ENCODE data around the gene ACAT1.

DNA sequence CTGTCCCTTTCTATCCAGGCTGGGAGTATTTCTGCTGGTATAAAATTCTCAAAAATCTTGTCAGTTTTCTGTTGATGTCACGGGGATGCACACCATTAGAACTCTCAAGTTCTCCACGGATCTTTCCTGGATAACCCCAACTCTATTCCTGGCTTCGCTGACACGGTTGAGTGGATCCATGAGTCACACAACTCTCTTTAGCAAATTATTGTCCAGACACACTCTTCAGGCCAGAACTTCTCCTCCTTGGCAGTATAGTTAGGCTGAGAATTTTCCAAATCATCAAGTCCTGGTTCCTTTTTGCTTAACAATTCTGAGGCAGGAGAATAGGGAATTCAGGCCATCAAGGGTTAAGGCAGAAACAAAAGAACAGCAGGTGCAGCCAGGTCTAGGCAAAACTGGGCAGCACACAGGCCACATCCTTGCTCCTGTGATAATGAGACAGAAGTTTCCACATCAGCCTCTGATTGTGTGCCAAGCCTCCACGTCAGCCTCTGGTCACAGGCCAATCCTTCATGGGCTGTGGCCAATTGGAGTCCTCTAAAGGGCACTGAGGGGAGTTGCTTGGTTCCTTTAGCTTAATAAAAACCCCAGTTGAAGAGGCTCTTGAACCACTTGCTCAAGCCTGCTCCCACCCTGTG lies 5.7 kb upstream of the ACAT1 start:
- no peak for TF ChIP-seq RCOR1 (IDR thresholded peaks at IDR 0.05; ENCODE audit: insufficient replicate concordance, low read length)
- TF ChIP-seq, protein P1, sequence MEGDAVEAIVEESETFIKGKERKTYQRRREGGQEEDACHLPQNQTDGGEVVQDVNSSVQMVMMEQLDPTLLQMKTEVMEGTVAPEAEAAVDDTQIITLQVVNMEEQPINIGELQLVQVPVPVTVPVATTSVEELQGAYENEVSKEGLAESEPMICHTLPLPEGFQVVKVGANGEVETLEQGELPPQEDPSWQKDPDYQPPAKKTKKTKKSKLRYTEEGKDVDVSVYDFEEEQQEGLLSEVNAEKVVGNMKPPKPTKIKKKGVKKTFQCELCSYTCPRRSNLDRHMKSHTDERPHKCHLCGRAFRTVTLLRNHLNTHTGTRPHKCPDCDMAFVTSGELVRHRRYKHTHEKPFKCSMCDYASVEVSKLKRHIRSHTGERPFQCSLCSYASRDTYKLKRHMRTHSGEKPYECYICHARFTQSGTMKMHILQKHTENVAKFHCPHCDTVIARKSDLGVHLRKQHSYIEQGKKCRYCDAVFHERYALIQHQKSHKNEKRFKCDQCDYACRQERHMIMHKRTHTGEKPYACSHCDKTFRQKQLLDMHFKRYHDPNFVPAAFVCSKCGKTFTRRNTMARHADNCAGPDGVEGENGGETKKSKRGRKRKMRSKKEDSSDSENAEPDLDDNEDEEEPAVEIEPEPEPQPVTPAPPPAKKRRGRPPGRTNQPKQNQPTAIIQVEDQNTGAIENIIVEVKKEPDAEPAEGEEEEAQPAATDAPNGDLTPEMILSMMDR (conservative IDR thresholded peaks at IDR 0.05; ENCODE audit: low read depth, low read length) = no peak
- no peak for TF ChIP-seq RAD21 (IDR thresholded peaks at IDR 0.05; ENCODE audit: low read length)
- TF ChIP-seq POLR2A (IDR thresholded peaks at IDR 0.05; ENCODE audit: low read depth, low read length) = no peak
- TF ChIP-seq CEBPB (IDR thresholded peaks at IDR 0.05; ENCODE audit: low read depth, low read length) = peak; percentile 73
- no peak for TF ChIP-seq RFX5 (IDR thresholded peaks at IDR 0.05; ENCODE audit: low read depth, low read length)
- no peak for TF ChIP-seq BHLHE40 (IDR thresholded peaks at IDR 0.05; ENCODE audit: low read depth, low read length)
- no peak for TF ChIP-seq MXI1 (IDR thresholded peaks at IDR 0.05; ENCODE audit: borderline replicate concordance, low read depth, low read length)
- TF ChIP-seq FOS (IDR thresholded peaks at IDR 0.05; ENCODE audit: low read depth, low read length) = no peak
- no peak for TF ChIP-seq SMC3 (IDR thresholded peaks at IDR 0.05; ENCODE audit: low read depth, low read length)
- TF ChIP-seq, protein P2, sequence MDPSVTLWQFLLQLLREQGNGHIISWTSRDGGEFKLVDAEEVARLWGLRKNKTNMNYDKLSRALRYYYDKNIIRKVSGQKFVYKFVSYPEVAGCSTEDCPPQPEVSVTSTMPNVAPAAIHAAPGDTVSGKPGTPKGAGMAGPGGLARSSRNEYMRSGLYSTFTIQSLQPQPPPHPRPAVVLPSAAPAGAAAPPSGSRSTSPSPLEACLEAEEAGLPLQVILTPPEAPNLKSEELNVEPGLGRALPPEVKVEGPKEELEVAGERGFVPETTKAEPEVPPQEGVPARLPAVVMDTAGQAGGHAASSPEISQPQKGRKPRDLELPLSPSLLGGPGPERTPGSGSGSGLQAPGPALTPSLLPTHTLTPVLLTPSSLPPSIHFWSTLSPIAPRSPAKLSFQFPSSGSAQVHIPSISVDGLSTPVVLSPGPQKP (IDR thresholded peaks at IDR 0.05; ENCODE audit: borderline replicate concordance, low read depth, low read length) = no peak

All from IMR-90 (cell line).